Measurements from ENCODE around the gene RASSF1. TPM values are rescaled to one million over a fixed set of nuclear protein-coding genes. Genes with fewer than 3 reads are reported as not detected.

Gene RASSF1
- total and polyA plus RNA-seq, 2 of the 4 experiments (the other 2 are of a cell fraction): 17.4 to 53.4 TPM

DNA sequence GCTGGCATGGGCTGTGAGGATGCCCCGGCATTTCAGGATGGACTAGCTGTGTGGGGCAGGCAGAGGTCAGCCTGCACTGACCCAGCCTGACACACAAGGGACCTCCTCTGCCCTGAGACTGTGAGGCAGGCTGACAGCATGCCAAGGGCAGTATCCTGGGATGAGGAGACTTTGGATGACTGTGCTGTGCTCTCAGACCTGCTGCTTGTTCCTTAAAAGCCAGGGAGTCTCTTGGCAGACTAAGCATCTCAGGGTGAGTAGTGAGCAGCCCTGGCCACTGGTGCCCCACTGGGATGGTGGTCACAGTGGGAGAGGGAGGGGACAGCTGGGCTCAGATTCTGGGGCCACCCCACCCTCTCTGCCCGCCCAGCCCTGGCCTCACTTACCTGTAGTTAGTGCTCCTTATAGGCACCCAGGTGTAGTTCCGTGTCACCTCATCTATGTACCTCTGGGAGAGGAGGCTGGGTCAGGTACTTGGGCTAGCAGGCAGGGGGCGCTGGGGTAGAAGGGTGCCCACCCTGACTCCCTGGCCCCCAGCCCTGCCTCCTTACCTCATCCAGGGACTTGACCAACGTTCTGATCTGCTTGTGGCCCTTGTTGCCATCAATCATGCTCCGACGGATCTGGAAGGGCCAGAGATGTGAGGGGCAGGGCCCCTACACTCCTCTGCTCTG is 34.8 kb upstream of the RASSF1 start:
- TF ChIP-seq RAD21 (IDR thresholded peaks at IDR 0.05; ENCODE audit: low read length): no peak
- H2BK5ac ChIP-seq (ENCODE audit: low read depth, low read length, poor library complexity, severe bottlenecking): no peak overlapping the region
- dilution Hi-C loops (cut with HindIII; ENCODE audit: low sequenced_read_pairs, unreplicated experiment) (no loop called here), intact Hi-C loops (cut with micrococcal nuclease) (no loop called here), in situ Hi-C loops (cut with MboI; ENCODE audit: low sequenced_read_pairs) (no loop called here)
- peaks cover 43% of the 10 kb centered on the region for H3K27me3 ChIP-seq (ENCODE audit: control insufficient read depth, insufficient read depth, low read length)
- H3K4me3 ChIP-seq (ENCODE audit: insufficient read depth, low read depth, low read length): no peak overlapping the region
- H2BK20ac ChIP-seq (ENCODE audit: low read depth, low read length): no peak overlapping the region
- H2AK9ac ChIP-seq (replicated peaks; ENCODE audit: low read depth, low read length, poor library complexity): no peak overlapping the region
- H3K27ac ChIP-seq (ENCODE audit: insufficient read depth, low read length): no peak overlapping the region
- H2BK120ac ChIP-seq (ENCODE audit: low read depth, low read length): no peak overlapping the region
- no peak overlapping the region for H3K23ac ChIP-seq (ENCODE audit: low read depth, low read length)
- H3K79me1 ChIP-seq (ENCODE audit: low read depth in 1 of 2, low read length in 2 of 2): no peaks in the 10 kb centered on the region
- POLR2A ChIA-PET (ENCODE audit: unreplicated experiment): no interaction called here
- no peak overlapping the region for H3K18ac ChIP-seq (ENCODE audit: low read depth, low read length)
- H2BK15ac ChIP-seq (ENCODE audit: low read depth, low read length): no peak overlapping the region
- H4K8ac ChIP-seq (ENCODE audit: low read depth in 2 of 2, low read length in 2 of 2): no peak overlapping the region
- H2AFZ ChIP-seq (replicated peaks; ENCODE audit: low read length, poor library complexity): no peak overlapping the region
- 40% methylated on average over 1 of the region's 7 CpGs; no CpG with 5 or more reads in 1 of the 2 experiments for WGBS, 2 experiments (ENCODE audit: extremely low coverage in 2 of 2, insufficient read length in 1 of 2)
- H3K36me3 ChIP-seq (ENCODE audit: control insufficient read depth, insufficient read depth, low read length): no peaks in the 10 kb centered on the region
- no peak overlapping the region for H3K4ac ChIP-seq (ENCODE audit: low read depth, low read length)
- no peaks in the 10 kb centered on the region for H3K9me3 ChIP-seq (ENCODE audit: control insufficient read depth, insufficient read depth, low read length)
- no peak for ATAC-seq (ENCODE audit: low read depth)
- no peak for DNase-seq
- no peak overlapping the region for H4K5ac ChIP-seq (ENCODE audit: low read depth, low read length)
- no peaks in the 10 kb centered on the region for H4K20me1 ChIP-seq (ENCODE audit: insufficient read depth, low read length)
- no peaks in the 10 kb centered on the region for H3K4me1 ChIP-seq (ENCODE audit: control insufficient read depth, insufficient read depth, low read length)
- no peak overlapping the region for H3K14ac ChIP-seq (replicated peaks; ENCODE audit: low read depth, low read length)
- no peaks in the 10 kb centered on the region for H3K9me1 ChIP-seq (ENCODE audit: insufficient read depth, low read length)
- CTCF ChIA-PET: no interaction called here
- H3K9ac ChIP-seq (ENCODE audit: low read depth, low read length): no peak overlapping the region
- no TSS peak for BruUV-seq (replicated peaks)
- no peak overlapping the region for H4K91ac ChIP-seq (ENCODE audit: insufficient read depth, low read depth, low read length)
- no peak overlapping the region for H2AK5ac ChIP-seq (ENCODE audit: low read depth, low read length)
- H3K4me2 ChIP-seq (ENCODE audit: low read depth, low read length): no peak overlapping the region
- H3K56ac ChIP-seq (ENCODE audit: extremely low read depth, insufficient read depth, low read length): no peak overlapping the region

Data from IMR-90 (cell line).